ENCODE measurements around the gene ACP2.
A peak's percentile ranks its signal among the peaks of the same experiment; 100 is the strongest.
"Not testable (repeated sequence)": the region's sequence is repeated elsewhere in the genome, so short reads cannot be mapped to it uniquely, and the experiment has no call there.

ACP2 gene

GRCh38 chr11:47241841-47242301, 6.7 kb downstream of the ACP2 start:
- no peak for DNase-seq (ENCODE audit: low read depth)

- no peak for DNase-seq (ENCODE audit: low read depth)
Observed at GRCh38 chr11:47239852-47240251, 8.8 kb downstream of the ACP2 start.

GRCh38 chr11:47236482-47236881, 12.1 kb downstream of the ACP2 start:
- DNase-seq (ENCODE audit: low read depth): no peak

GRCh38 chr11:47235163-47235562, 13.5 kb downstream of the ACP2 start:
- DNase-seq (ENCODE audit: low read depth): no peak

DNA sequence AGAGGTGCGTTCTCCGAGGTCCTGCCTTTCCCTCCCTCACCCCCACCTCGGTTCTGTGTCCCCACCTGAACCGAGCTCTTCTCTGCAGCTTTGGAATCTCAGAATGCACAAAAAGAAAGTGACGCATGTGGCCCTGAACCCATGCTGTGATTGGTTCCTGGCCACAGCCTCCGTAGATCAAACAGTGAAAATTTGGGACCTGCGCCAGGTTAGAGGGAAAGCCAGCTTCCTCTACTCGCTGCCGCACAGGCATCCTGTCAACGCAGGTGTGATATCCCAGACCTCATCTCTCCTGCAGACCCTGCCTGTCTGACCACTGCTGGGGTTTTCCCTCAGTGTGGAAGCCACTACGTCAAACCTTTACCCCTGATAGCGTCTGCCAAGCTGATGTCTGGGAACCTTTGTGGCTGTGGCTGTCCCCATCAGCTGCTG, 13.9 kb downstream of the ACP2 start:
- DNase-seq (ENCODE audit: low read depth): no peak

- no peak for DNase-seq (ENCODE audit: low read depth)
Observed at GRCh38 chr11:47233989-47234668, 14.5 kb downstream of the ACP2 start.

DNA sequence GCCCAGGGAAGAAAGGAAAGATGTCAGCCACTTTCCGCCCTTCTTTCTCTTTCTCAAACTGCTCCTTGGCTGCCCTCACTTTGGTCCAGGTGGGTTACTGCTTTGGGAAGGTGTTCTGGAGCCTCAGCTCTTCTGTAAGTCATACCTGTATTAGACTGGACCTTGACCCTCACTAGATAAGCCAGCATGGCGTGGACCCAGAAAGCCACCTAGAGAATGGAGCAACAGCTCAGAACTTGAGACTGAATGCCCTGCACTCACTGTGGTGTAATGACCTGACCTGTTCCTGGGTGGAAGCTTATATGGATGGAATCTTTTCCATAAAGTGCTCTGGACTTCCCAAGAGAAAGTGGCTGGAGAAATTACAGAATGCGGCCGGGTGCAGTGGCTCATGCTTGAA, 15.6 kb downstream of the ACP2 start:
- no peak for DNase-seq (ENCODE audit: low read depth)

DNA sequence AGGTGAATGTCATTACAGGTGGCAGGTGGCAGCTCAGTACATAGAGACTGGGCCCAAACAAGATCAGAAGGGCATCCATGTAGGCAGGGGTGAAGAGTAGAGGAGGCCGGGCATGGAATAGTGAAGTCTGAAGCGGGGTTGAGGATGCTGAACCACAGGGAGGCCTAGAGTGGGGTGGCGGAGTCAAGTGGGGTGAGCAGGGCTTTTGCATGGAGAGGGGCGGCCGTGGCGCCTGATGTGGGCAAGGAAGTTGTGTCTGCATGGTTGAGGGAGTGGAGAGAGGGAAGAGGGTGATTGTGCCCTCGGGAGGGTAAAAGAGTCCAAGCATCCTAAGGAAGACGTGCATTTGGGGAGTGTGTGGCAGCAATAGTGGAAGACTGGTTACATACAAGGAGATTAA, 19.5 kb downstream of the ACP2 start:
- DNase-seq (ENCODE audit: low read depth): no peak

DNA sequence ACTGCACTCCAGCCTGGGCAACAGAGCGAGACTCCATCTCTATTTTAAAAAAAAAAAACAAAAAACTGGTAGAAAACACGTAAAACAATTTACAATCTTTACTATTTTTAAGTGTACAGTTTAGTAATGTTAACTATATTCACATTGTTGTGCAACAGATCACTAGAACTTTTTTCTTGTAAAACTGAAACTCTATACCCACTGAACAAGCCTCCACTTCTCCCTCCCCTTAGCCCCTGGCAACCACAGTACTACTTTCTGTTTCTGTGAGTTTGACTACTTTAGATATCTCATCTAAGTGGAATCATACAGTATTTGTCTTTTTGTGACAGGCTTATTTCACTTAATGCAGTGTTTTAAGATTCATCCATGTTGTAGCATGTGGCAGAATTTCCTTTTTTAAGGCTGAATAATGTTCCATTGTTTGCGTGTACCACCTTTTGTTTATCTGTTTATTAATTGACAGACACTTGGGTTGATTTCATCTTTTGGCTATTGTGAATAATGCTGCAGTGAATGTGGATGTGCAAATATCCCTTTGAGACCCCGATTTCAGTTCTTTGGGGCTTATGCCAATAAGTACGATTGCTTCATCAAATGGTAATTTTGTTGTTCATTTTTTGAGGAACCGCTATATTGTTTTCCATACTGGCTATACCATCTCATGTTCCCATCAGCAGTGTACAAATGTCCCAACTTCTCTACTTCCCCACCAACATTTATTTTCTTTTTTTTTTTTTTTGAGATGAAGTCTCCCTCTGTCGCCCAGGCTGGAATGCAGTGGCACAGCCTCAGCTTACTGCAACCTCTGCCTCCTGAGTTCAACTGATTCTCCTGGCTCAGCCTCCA, 22.8 kb downstream of the ACP2 start:
- no peak for DNase-seq (ENCODE audit: low read depth)

GRCh38 chr11:47222696-47223095, 25.9 kb downstream of the ACP2 start:
- DNase-seq (ENCODE audit: low read depth): no peak

- no peak for DNase-seq (ENCODE audit: low read depth)
Observed at GRCh38 chr11:47220401-47220821, 28.2 kb downstream of the ACP2 start.

DNA sequence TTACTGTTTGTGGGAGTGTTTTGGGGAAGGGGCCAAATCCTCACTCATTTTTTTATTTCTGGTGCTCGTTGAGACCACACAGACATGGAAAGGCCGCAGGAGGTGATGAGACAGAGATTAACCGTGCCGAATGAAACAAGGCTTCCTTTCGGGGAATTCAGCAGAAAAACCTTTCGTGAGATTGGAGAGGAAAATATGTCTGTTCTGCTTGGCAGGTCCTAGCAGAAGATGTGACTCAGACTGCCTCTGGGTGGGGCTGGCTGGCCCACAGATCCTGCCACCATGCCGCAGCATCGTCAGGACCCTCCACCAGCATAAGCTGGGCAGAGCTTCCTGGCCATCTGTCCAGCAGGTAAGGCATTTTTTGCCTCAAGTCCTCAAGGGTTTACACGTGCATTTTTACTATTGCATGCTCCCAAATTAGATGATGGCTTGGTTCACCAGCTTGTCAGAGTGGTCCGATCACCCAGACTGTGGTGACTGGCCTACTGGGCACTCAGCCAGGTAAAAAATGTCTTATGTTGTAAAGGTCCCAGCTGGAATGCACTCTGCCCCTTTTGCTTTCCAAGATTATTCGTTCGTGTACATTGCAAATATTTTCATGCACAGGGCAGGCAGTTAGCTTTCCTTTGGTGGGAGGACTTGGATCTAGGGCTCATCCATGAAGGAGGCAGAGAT, 32.4 kb downstream of the ACP2 start:
- peak; percentile 58 for DNase-seq (ENCODE audit: low read depth)

GRCh38 chr11:47215366-47215910, 33.2 kb downstream of the ACP2 start:
- DNase-seq (ENCODE audit: low read depth): no peak

DNA sequence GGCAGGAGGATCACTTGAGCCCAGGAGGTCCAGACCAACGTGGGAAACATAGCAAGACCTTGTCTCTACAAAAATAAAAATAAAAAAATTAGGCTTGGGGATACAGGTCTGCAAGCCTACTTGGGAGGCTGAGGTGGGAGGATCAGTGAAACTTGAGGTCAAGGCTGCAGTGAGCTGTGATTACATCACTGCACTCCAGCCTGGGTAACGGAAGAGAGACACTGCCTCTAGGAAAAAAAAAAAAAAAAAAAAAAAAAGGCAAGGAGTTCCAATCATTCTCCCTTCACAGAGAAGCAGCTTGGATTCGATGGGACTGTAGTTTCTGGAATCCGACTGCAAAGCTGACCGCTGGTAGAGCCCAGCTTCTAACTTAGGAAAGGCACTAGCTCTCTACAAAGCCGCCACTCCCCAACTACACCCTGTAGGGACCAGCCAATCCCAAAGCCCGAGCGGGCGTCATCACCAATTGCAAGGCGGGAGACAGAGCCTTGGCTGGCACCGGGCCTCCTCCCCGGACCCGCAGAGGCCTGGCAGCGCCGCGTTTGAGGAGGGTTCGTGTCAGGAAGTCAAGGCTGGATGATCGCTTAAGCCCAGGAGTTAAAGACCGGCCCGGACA, 34.6 kb downstream of the ACP2 start:
- DNase-seq (ENCODE audit: low read depth): peak; percentile 63

GRCh38 chr11:47212938-47213337, 35.7 kb downstream of the ACP2 start:
- no peak for DNase-seq (ENCODE audit: low read depth)

DNA sequence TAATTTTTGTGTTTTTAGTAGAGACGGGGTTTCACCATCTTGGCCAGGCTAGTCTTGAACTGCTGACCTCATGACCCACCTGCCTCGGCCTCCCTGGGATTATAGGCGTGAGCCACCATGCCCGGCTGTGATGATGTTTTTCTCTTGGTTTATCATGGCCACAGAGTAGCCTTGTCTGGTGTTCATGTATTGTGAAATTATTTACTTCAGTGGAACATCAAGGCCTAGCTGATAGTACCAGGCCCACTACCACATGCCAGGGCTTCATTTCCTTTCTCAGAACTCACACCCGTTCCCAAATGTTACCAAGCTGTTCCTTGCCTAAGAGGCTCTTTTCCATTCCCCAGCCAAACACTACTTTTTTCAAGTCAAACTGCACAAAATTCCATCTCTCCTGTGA, 40.0 kb downstream of the ACP2 start:
- DNase-seq (ENCODE audit: low read depth): no peak

GRCh38 chr11:47208008-47208552, 40.5 kb downstream of the ACP2 start:
- not testable (repeated sequence) for DNase-seq (ENCODE audit: low read depth)

GRCh38 chr11:47207459-47207858, 41.2 kb downstream of the ACP2 start:
- no peak for DNase-seq (ENCODE audit: low read depth)

- DNase-seq (ENCODE audit: low read depth): not testable (repeated sequence)
Observed at GRCh38 chr11:47206577-47206976, 42.0 kb downstream of the ACP2 start.

GRCh38 chr11:47204637-47204989, 44.0 kb downstream of the ACP2 start:
- DNase-seq (ENCODE audit: low read depth): no peak

DNA sequence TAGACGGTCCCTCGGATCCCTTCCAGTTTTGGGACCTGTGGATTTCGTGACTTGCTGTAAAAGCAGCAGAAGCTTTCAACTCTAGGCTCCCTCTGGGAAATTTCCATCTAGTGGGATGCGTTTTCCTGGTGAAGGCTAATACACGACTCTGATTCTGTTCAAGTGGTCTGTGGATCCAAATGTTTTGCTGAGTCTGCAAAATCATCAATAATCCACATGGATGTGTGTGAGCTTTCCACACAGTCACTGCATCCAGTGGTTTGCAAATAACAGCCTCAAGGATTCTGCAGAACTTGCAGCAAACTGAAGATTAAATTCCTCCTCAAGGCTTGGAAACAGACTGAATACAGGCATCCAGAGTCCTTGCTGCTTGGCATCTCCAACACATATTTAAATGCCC, 46.0 kb downstream of the ACP2 start:
- DNase-seq (ENCODE audit: low read depth): no peak

DNA sequence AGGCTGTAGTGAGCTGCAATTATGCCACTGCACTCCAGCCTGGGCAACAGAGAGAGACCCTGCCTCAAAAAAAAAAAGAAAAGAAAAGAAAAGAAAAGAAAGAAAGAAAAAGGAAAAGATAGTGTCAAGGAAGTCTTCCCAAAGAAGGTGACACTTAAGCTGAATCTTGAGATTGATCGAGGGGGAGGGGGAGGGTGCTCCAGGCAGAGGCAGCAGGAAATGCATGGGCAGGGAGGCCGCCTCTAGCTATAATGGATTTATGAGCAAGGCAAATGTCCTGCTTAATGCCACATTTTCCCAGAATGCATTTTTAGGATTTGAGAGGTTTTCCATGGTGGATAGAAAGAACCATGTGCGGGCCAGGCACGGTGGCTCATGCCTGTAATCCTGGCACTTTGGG, 47.6 kb downstream of the ACP2 start:
- no peak for DNase-seq (ENCODE audit: low read depth)

Data from stimulated activated CD8-positive, alpha-beta memory T cell treated with anti-CD3 and anti-CD28 coated beads, Interleukin-12 subunit alpha, Interleukin-12 subunit beta, amount 100 ng/mL, for 4 hours (primary cell).